LNCaP clone FGC (cell line): ENCODE measurements around the gene ZNF550.

Experiments
- DNase-seq: peaks from one replicate; pipeline ENCODE4 v3.0.0-alpha.2; 2011; ENCODE audit warnings: low read depth
- H3K4me3 ChIP-seq: 2 replicates; pipeline ENCODE4 v1.5.1; 2011; ENCODE audit warnings: mild to moderate bottlenecking, low read depth, low read length, control low read depth
- TF ChIP-seq, protein P1 (sequence below): IDR thresholded peaks from 2 replicates; pipeline ENCODE4 v1.5.1; 2012; ENCODE audit warnings: mild to moderate bottlenecking; ENCODE audit not compliant: control insufficient read depth, insufficient read depth; ENCODE audit errors: extremely low read depth

The ZNF550 gene

DNA sequence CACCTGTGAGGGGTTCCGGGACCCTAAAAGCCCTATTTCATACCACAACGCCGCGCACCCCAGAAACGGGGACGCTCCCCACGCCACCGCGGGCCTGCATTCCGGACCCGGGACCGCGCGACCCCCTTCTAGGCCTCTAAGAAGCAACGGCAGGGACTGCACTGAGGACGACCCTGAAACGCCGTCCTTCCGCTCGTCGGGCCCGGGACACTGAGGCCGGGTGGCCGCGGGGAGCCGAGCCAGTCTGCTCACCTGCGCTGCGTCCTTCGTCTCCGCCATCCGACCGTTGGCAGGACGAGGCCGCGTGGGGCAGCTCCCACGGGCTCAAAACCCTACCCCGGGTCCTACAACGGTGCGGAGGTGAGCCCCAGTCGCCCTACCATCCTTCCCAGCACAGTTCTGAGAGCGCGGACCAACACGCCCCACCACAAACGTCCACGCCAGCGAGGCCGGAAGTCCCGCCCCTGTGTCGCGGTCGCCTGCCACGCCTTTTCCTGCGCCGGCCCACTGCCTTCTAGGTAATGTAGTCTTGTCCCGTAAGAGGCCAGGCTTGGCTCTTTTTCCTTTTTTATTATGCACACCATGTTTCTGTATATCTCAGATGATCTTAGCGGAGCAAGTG, at the start of gene ZNF550:
ZNF550 (minus strand) TSS at position 460 of the 622 bp plus-strand sequence; CDS start at position 279, 181 bp downstream.
- H3K4me3 ChIP-seq, result peak within 1 kb of the TSS; percentile 96
- DNase-seq, result peak; percentile 71
- TF ChIP-seq, protein P1, sequence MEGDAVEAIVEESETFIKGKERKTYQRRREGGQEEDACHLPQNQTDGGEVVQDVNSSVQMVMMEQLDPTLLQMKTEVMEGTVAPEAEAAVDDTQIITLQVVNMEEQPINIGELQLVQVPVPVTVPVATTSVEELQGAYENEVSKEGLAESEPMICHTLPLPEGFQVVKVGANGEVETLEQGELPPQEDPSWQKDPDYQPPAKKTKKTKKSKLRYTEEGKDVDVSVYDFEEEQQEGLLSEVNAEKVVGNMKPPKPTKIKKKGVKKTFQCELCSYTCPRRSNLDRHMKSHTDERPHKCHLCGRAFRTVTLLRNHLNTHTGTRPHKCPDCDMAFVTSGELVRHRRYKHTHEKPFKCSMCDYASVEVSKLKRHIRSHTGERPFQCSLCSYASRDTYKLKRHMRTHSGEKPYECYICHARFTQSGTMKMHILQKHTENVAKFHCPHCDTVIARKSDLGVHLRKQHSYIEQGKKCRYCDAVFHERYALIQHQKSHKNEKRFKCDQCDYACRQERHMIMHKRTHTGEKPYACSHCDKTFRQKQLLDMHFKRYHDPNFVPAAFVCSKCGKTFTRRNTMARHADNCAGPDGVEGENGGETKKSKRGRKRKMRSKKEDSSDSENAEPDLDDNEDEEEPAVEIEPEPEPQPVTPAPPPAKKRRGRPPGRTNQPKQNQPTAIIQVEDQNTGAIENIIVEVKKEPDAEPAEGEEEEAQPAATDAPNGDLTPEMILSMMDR, result no peak

DNA sequence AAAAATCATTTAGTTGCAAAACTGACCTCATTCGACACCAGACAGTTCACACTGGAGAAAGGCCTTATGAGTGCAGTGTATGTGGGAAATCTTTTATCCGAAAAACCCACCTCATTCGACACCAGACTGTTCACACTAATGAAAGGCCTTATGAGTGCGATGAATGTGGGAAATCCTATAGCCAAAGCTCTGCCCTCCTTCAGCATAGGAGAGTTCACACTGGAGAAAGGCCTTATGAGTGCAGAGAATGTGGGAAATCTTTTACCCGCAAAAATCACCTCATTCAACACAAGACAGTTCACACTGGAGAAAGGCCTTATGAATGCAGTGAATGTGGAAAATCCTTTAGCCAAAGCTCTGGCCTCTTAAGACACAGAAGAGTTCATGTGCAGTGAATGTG, 47.3 kb upstream of the ZNF550 start:
- TF ChIP-seq, protein P1, result no peak
- H3K4me3 ChIP-seq, result no peak overlapping the region
- DNase-seq, result no peak

DNA sequence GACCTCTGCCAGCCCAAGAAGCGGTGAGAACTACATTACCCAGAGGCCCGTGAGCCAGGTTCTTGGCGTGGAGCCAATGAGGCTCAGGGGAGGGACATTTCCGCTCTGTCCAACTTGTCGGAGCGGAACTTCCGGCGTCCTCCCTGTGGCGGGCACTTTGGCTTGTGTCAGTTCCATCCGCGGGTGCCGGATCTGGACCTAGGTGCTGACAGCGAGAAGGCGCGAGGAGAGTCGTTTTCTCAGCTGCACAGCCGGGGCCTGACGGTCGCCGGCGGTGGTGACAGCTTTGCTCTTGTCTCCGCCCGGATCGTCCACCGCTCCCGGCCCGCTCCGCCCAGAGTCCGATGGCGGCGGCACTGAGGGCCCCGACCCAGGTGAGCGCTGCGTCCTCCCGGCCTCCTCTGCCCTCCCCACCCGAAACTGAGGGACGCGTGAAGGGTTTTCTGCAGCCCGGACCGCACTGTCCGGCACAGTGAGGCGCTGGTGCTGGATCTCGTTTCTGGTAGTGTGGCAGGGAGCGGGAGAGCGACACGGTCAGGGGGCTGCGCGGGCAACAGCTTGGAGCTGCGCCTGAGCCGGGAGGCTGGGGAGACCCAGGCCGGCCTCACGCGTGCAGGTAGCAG, 40.2 kb upstream of the ZNF550 start, which contains the start of gene ZNF530:
ZNF530 (plus strand) TSS at position 125 of the 623 bp plus-strand sequence. CDS start 4,461 bp downstream, outside the sequence.
- DNase-seq, result peak; percentile 89
- peak within 1 kb of the TSS; percentile 97 for H3K4me3 ChIP-seq
- TF ChIP-seq, protein P1, result no peak

DNA sequence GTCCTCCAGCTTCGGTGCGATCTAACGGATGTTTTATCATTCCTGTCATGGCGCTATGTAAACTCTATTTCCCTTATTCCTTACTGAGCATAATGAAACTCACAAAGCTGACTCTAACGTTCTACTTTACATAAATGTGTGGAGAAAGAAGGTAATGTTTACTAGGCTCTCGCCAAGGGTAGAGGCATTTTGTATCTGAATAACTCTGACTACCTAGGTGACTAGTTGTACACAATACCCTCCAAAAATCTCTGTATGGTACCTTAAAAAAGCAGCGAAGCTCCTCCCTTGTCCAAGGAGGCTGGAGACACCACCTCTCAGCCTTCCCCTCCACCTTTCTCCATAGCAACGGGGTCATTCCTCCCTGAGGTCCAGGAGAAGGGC, 39.7 kb upstream of the ZNF550 start:
- H3K4me3 ChIP-seq, result peak overlapping the region; percentile 97
- no peak for DNase-seq
- TF ChIP-seq, protein P1, result no peak

DNA sequence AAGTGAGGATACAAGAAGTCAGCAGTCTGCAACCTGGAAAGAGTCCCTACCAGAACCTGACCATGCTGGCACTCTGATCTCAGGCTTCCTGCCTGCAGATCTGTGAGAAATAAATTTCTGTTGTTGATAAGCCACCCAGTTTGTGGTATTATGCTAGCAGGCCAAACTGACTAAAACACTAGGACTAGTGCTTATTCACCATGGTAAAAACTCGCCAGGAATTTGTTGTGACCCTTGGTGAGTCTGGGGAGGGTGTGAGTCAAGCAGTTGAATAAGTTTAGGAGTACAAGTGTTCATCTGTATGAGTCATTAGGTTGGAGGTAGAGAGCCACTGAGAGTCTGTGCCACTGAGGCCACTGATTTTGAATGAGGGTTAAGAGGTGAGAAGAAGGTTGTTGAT, 27.9 kb upstream of the ZNF550 start:
- TF ChIP-seq, protein P1, result no peak
- H3K4me3 ChIP-seq, result no peak overlapping the region
- DNase-seq, result no peak

DNA sequence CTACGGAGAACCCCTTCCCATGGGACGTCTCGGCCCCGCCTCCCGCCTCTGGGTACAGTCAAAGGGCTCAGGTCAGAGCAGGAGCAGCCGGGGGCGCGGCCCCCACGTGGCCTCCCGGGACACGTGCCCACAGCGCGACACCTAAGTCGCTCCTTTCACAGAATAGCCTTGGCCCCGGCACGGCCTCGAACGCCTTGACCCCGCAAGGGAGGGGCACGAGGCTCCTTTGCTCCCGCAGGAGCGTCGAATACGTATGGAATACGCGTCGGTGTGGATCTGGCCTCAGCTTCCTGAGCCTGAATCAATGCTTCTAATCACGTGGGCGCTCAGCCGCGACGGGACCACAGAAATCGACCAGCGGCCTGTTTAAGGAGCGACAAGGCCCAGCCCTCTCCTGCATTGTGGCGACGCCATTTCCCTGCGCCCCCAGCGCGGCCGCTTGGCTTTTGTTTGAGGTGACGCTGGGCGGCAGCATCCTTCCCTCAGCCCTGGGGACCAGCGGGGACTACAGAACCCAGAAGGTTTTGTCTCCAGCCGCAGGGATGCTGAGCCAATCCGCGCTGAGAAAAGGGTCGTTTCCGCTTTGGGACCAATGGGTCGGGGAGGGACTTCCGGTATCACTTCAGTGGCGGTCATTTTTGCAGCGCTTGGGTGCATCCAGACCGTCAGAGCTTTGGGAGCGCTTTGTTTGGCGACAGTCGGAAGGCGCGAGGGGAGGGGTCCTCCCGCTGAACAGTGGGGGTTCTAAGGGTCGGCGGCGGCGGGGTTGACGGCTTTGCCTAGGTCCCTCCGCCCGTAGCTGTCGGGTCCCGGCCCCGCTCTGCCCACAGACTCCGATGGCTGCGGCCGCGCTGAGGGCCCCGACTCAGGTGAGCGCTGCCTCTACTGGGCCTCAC, 24.1 kb upstream of the ZNF550 start, which contains the start of gene ZIK1:
ZIK1 (plus strand) TSS at position 625 of the 896 bp plus-strand sequence; CDS start at position 837, 212 bp downstream.
- TF ChIP-seq, protein P1, result peak; percentile 38; the same call in 1 of the 2 replicates
- DNase-seq, result peak; percentile 86
- peak within 1 kb of the TSS; percentile 79 for H3K4me3 ChIP-seq
